ENCODE results near the gene TOMM22. TPM values are rescaled to one million over a fixed set of nuclear protein-coding genes. Genes with fewer than 3 reads are reported as not detected.

TOMM22 gene
- polyA plus RNA-seq, 2 of the 4 experiments (the other 2 are of a cell fraction), result 63.2 to 68.4 TPM

DNA sequence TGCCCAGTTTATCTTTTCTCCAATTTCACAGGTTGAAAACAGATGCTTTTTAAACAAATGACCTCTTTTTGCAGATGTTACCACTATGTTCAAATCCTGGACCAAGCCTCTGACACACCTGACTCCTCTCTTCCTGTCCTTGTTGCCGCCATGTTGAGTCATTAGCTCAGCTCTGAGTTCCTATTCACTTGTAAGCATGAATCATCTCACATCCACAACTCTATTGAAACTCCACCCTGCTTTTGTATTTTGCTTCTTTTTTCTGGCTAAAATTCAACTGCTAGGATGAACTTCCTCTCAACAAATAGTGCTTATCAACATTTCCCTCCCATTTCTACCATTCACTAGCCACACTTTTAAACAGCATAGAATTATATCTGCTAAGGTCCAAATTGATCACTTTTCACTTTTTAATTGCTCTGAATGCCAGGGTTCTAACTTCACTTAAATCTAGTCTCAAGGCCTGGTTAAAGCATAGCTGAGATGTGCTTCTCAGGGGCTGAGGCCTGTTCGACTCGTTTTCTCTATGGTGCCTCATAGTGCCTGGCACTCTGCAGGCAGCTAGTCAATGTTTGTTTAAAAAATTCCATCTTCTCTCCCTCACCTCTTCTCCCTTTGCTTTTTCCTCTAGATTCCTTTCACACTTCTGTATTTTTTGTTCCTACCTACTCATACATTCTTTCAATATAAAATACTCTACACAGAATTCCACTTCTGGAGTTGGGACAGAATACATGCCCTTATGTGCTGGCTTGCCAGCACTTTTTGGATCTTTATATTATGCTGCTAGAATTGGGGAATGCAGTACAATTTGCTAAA, 15.1 kb downstream of the TOMM22 start:
- H3K9me3 ChIP-seq, result no peaks in the 10 kb centered on the region
- ChIA-PET CTCF (interaction anchor here (1.1 to 5.6 kb wide), 3 partner anchors 15 to 645 kb away, joined by 3 to 47 read pairs (median 3); partner anchors contain the start of gene TOMM22), POLR2A (interaction anchor here (1.0 to 2.9 kb wide), 3 partner anchors 9 to 15 kb away, joined by 3 to 15 read pairs (median 3); partner anchors contain the start of genes GTPBP1 and TOMM22)
- 7% methylated on average over 3 of the region's 3 CpGs for WGBS (ENCODE audit: missing lambda C conversion rate)
- 0 out of 3 replicates have a peak overlapping the region, but pooled peaks have one; percentile 6 for H3K4me3 ChIP-seq
- peak overlapping the region; percentile 86 for H3K4me2 ChIP-seq
- no peak for TF ChIP-seq BHLHE40 (IDR thresholded peaks at IDR 0.05; ENCODE audit: low read depth, low read length)
- TF ChIP-seq PHF8 (IDR thresholded peaks at IDR 0.05; ENCODE audit: borderline replicate concordance, low read depth), result no peak
- no peak for TF ChIP-seq HES2 (IDR thresholded peaks at IDR 0.05)
- no peak for TF ChIP-seq FOSL2 (IDR thresholded peaks at IDR 0.05)
- peak; percentile 50 for TF ChIP-seq FOSL2 (CRISPR knock-in tag; IDR thresholded peaks at IDR 0.05)
- H3K4me1 ChIP-seq, result peaks cover 53% of the 10 kb centered on the region
- ATAC-seq (peak in 1 of 2 experiments; percentile 44; a peak in 3 of 6 replicates), DNase-seq (ENCODE audit: low read depth in 1 of 2, low spot score in 1 of 2) (peak; percentile 57 to 61), FAIRE-seq (no peak)
- peak overlapping the region; percentile 56 to 80 for H3K27ac ChIP-seq

GRCh38 chr22:38697425-38698089, 15.8 kb downstream of the TOMM22 start:
- ATAC-seq, result no peak
- FAIRE-seq, result no peak

More at GRCh38 chr22:38697425-38698089, 15.8 kb downstream of the TOMM22 start:
- Histone ChIP-seq H3K4me2 (peak overlapping the region; percentile 86), H3K27ac (peak overlapping the region; percentile 56 to 80; a peak in 5 of 6 replicates), H3K4me3 (0 out of 3 replicates have a peak overlapping the region, but pooled peaks have one; percentile 6), H3K4me1 (peaks cover 53% of the 10 kb centered on the region), H3K9me3 (no peaks in the 10 kb centered on the region)
- no peak for TF ChIP-seq ELK1 (IDR thresholded peaks at IDR 0.05; ENCODE audit: low read depth, low read length)
- no peak for TF ChIP-seq GATA3 (IDR thresholded peaks at IDR 0.05; ENCODE audit: borderline replicate concordance)
- no peak for TF ChIP-seq CEBPB (IDR thresholded peaks at IDR 0.05)
- TF ChIP-seq FOSL2 (IDR thresholded peaks at IDR 0.05), result no peak
- TF ChIP-seq FOSL2 (CRISPR knock-in tag; IDR thresholded peaks at IDR 0.05), result no peak
- no peak for TF ChIP-seq PHF8 (IDR thresholded peaks at IDR 0.05; ENCODE audit: borderline replicate concordance, low read depth)
- TF ChIP-seq HDAC2 (IDR thresholded peaks at IDR 0.05), result no peak
- no peak for TF ChIP-seq BHLHE40 (IDR thresholded peaks at IDR 0.05; ENCODE audit: low read depth, low read length)
- TF ChIP-seq ATOH8 (CRISPR knock-in tag; IDR thresholded peaks at IDR 0.05; ENCODE audit: low read depth), result no peak
- no peak for TF ChIP-seq NFE2L2 (conservative IDR thresholded peaks at IDR 0.05; ENCODE audit: low read length)
- TF ChIP-seq JUNB (IDR thresholded peaks at IDR 0.05), result no peak
- no peak for TF ChIP-seq REST (IDR thresholded peaks at IDR 0.05)
- TF ChIP-seq ZC3H11A (IDR thresholded peaks at IDR 0.05), result no peak
- DNase-seq (ENCODE audit: low read depth in 1 of 2, low spot score in 1 of 2), result no peak
- ChIA-PET CTCF (interaction anchor here (1.1 to 5.6 kb wide), 4 partner anchors 15 to 645 kb away, joined by 3 to 47 read pairs (median 3); partner anchors contain the start of gene TOMM22), POLR2A (interaction anchor here (1.0 to 2.9 kb wide), 4 partner anchors 8 to 16 kb away, joined by 3 to 15 read pairs (median 8); partner anchors contain the start of genes GTPBP1 and TOMM22)
- 59% methylated on average over 5 of the region's 8 CpGs for WGBS (ENCODE audit: missing lambda C conversion rate)

All from A549 (cell line).